Liver (tissue), 9 donors: Measurements from ENCODE around the gene MIPEP. TPM values are rescaled to one million over a fixed set of nuclear protein-coding genes. Genes with fewer than 3 reads are reported as not detected.

ENCODE experiments used
- DNase-seq: peaks from one replicate; pipeline ENCODE4 v3.0.0-alpha.2; 2017; ENCODE audit warnings: low spot score
- H3K27ac ChIP-seq, 2 donors: one replicate each; pipeline ENCODE4 v1.7.0; 2013; ENCODE audit warnings: inconsistent platforms in 2 of 2, low read length in 2 of 2, control low read depth in 1 of 2, low read depth in 1 of 2, mild to moderate bottlenecking in 1 of 2
- H3K27me3 ChIP-seq, 4 donors: one replicate each; pipeline versions ENCODE4 v1.6.1 to v1.7.0; 2013; ENCODE audit warnings: low read length in 3 of 4, inconsistent platforms in 1 of 4, mild to moderate bottlenecking in 1 of 4, moderate library complexity in 1 of 4; ENCODE audit not compliant: control insufficient read depth in 4 of 4, insufficient read depth in 4 of 4
- H3K36me3 ChIP-seq, 4 donors: one replicate each; pipeline versions ENCODE4 v1.6.1 to v1.7.0; 2013; ENCODE audit warnings: low read length in 3 of 4, mild to moderate bottlenecking in 3 of 4, low read depth in 1 of 4, moderate library complexity in 1 of 4; ENCODE audit not compliant: control insufficient read depth in 4 of 4, insufficient read depth in 3 of 4
- H3K4me1 ChIP-seq, 4 donors: one replicate each; pipeline versions ENCODE4 v1.6.1 to v1.7.0; 2013; ENCODE audit warnings: low read length in 3 of 4, mild to moderate bottlenecking in 3 of 4, moderate library complexity in 1 of 4; ENCODE audit not compliant: control insufficient read depth in 4 of 4, insufficient read depth in 4 of 4
- H3K4me3 ChIP-seq, 3 donors: one replicate each; pipeline versions ENCODE4 v1.6.1 to v1.7.0; 2013; ENCODE audit warnings: low read length in 3 of 3, control low read depth in 1 of 3, low read depth in 1 of 3, mild to moderate bottlenecking in 1 of 3
- H3K9ac ChIP-seq, 2 donors: one replicate each; pipeline ENCODE4 v1.7.0; 2013; ENCODE audit warnings: low read length in 2 of 2, mild to moderate bottlenecking in 2 of 2, moderate library complexity in 2 of 2, control low read depth in 1 of 2, low read depth in 1 of 2
- H3K9me3 ChIP-seq, 4 donors: one replicate each; pipeline versions ENCODE4 v1.6.1 to v1.7.0; 2013; ENCODE audit warnings: low read length in 3 of 4; ENCODE audit not compliant: control insufficient read depth in 4 of 4
- EGR1 ChIP-seq, 2 donors: IDR thresholded peaks; 2 replicates each; pipeline ENCODE4 v1.6.1; 2016 to 2018; ENCODE audit warnings: antibody characterized with exemption in 2 of 2, low read depth in 2 of 2
- FOXA1 ChIP-seq: IDR thresholded peaks from 2 replicates; pipeline ENCODE4 v1.6.1; 2016; ENCODE audit warnings: antibody characterized with exemption
- FOXA2 ChIP-seq: IDR thresholded peaks from 2 replicates; pipeline ENCODE4 v1.6.1; 2016; ENCODE audit warnings: antibody characterized with exemption
- GABPA ChIP-seq, 2 donors: IDR thresholded peaks in 1 of 2; conservative IDR thresholded peaks in 1 of 2; 2 replicates each; pipeline ENCODE4 v1.6.1; 2016; ENCODE audit warnings: antibody characterized with exemption in 2 of 2, mild to moderate bottlenecking in 1 of 2, moderate library complexity in 1 of 2
- HNF4A ChIP-seq, 2 donors: conservative IDR thresholded peaks; 2 replicates each; pipeline ENCODE4 v1.6.1; 2016; ENCODE audit warnings: antibody characterized with exemption in 2 of 2, mild to moderate bottlenecking in 2 of 2
- HNF4G ChIP-seq: IDR thresholded peaks from 2 replicates; pipeline ENCODE4 v1.6.1; 2016; ENCODE audit warnings: antibody characterized with exemption
- JUND ChIP-seq, 2 donors: IDR thresholded peaks; 2 replicates each; pipeline ENCODE4 v1.6.1; 2016; ENCODE audit warnings: antibody characterized with exemption in 2 of 2
- NR2F2 ChIP-seq: IDR thresholded peaks from 2 replicates; pipeline ENCODE4 v1.6.1; 2016; ENCODE audit warnings: antibody characterized with exemption
- RAD21 ChIP-seq, 2 donors: IDR thresholded peaks; 2 replicates each; pipeline ENCODE4 v1.6.1; 2016; ENCODE audit warnings: antibody characterized with exemption in 2 of 2, mild to moderate bottlenecking in 2 of 2
- RXRA ChIP-seq, 2 donors: IDR thresholded peaks; 2 replicates each; pipeline ENCODE4 v1.6.1; 2017 to 2018; ENCODE audit warnings: antibody characterized with exemption in 2 of 2, mild to moderate bottlenecking in 1 of 2
- SP1 ChIP-seq: IDR thresholded peaks from 2 replicates; pipeline ENCODE4 v1.6.1; 2018; ENCODE audit warnings: antibody characterized with exemption, mild to moderate bottlenecking
- TAF1 ChIP-seq: conservative IDR thresholded peaks from 2 replicates; pipeline ENCODE4 v1.6.1; 2016; ENCODE audit warnings: antibody characterized with exemption, mild to moderate bottlenecking
- YY1 ChIP-seq: IDR thresholded peaks from 2 replicates; pipeline ENCODE4 v1.6.1; 2016; ENCODE audit warnings: antibody characterized with exemption, mild to moderate bottlenecking
- whole genome bisulfite sequencing: extraction: QIAGEN DNeasy Blood & Tissue Kit; methylation state at CpG from one replicate; pipeline ENCODE4 v1.1.7; 2013; 5-methylcytosine and 5-hydroxymethylcytosine counted together
- polyA plus RNA-seq, 2 donors: library from polyadenylated mRNA; stranded (reverse) in 1 of 2; unstranded in 1 of 2; fragments of 200-250 nt in 1 of 2; fragments of >200 nt in 1 of 2; fragmentation: Nextera tagmentation in 1 of 2; extraction: Ambion mirVana in 1 of 2; gene quantifications; one replicate each; pipeline versions ENCODE4 v1.2.1 to v1.2.3, GENCODE V29; 2013 to 2015
- total RNA-seq, 2 donors: library from RNA; depleted of rRNA; stranded (reverse); fragments of >200 nt; gene quantifications; one replicate each; pipeline ENCODE4 v1.2.3, GENCODE V29; 2014
- TF ChIP-seq, protein P1 (sequence below): IDR thresholded peaks from 2 replicates; pipeline ENCODE4 v1.6.1; 2016; ENCODE audit warnings: antibody characterized with exemption, mild to moderate bottlenecking
- TF ChIP-seq, protein P2 (sequence below): fragments of 150-350 bp; IDR thresholded peaks from 2 replicates; pipeline ENCODE4 v1.5.1; 2017; ENCODE audit warnings: improper control_type of control experiment, low read depth, low read length; ENCODE audit not compliant: missing input control
- TF ChIP-seq, protein P3 (sequence below): IDR thresholded peaks from 2 replicates; pipeline ENCODE4 v1.6.1; 2016; ENCODE audit warnings: antibody characterized with exemption
- TF ChIP-seq, protein P4 (sequence below): IDR thresholded peaks from 2 replicates; pipeline ENCODE4 v1.6.1; 2016; ENCODE audit warnings: antibody characterized with exemption
- donor health status: healthy.
- donor health status: healthy.
- donor health status: healthy.
- donor health status: healthy.
- donor health status: healthy.

MIPEP gene
- total and polyA plus RNA-seq, 4 donors = 7.4 to 11.7 (median 10.2) TPM

DNA sequence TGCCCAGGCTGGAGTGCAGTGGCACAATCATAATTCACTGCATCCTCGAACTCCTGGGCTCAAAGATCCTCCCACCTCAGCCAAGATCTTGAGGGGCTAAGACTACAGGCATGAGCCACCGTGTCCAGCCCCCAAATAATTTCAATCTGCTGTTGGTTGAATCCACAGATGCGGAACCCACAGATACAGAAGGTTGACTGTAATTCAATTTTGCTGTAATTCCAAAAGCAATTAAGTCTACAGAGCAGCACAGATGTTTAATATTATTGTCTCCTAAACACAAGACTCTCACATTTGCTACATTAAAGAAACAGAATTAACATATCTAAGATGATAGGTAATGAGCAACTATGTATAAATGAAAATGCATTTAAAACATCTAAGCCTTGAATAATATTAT, 75.6 kb downstream of the MIPEP start:
- H3K9ac ChIP-seq = no peak overlapping the region
- TF ChIP-seq, protein P1, sequence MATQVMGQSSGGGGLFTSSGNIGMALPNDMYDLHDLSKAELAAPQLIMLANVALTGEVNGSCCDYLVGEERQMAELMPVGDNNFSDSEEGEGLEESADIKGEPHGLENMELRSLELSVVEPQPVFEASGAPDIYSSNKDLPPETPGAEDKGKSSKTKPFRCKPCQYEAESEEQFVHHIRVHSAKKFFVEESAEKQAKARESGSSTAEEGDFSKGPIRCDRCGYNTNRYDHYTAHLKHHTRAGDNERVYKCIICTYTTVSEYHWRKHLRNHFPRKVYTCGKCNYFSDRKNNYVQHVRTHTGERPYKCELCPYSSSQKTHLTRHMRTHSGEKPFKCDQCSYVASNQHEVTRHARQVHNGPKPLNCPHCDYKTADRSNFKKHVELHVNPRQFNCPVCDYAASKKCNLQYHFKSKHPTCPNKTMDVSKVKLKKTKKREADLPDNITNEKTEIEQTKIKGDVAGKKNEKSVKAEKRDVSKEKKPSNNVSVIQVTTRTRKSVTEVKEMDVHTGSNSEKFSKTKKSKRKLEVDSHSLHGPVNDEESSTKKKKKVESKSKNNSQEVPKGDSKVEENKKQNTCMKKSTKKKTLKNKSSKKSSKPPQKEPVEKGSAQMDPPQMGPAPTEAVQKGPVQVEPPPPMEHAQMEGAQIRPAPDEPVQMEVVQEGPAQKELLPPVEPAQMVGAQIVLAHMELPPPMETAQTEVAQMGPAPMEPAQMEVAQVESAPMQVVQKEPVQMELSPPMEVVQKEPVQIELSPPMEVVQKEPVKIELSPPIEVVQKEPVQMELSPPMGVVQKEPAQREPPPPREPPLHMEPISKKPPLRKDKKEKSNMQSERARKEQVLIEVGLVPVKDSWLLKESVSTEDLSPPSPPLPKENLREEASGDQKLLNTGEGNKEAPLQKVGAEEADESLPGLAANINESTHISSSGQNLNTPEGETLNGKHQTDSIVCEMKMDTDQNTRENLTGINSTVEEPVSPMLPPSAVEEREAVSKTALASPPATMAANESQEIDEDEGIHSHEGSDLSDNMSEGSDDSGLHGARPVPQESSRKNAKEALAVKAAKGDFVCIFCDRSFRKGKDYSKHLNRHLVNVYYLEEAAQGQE = no peak
- no peak for TF ChIP-seq RXRA (IDR thresholded peaks at IDR 0.05)
- TF ChIP-seq SP1 = no peak
- TF ChIP-seq HNF4A (conservative IDR thresholded peaks at IDR 0.05) = no peak
- TF ChIP-seq EGR1 (IDR thresholded peaks at IDR 0.05; ENCODE audit: low read depth in 2 of 2) = no peak
- TF ChIP-seq NR2F2 = no peak
- no peak for TF ChIP-seq TAF1
- no peak for TF ChIP-seq GABPA (IDR thresholded peaks at IDR 0.05 in 1 of 2, conservative IDR thresholded peaks at IDR 0.05 in 1 of 2)
- TF ChIP-seq, protein P2, sequence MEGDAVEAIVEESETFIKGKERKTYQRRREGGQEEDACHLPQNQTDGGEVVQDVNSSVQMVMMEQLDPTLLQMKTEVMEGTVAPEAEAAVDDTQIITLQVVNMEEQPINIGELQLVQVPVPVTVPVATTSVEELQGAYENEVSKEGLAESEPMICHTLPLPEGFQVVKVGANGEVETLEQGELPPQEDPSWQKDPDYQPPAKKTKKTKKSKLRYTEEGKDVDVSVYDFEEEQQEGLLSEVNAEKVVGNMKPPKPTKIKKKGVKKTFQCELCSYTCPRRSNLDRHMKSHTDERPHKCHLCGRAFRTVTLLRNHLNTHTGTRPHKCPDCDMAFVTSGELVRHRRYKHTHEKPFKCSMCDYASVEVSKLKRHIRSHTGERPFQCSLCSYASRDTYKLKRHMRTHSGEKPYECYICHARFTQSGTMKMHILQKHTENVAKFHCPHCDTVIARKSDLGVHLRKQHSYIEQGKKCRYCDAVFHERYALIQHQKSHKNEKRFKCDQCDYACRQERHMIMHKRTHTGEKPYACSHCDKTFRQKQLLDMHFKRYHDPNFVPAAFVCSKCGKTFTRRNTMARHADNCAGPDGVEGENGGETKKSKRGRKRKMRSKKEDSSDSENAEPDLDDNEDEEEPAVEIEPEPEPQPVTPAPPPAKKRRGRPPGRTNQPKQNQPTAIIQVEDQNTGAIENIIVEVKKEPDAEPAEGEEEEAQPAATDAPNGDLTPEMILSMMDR = no peak
- DNase-seq = no peak
- 96% methylated on average over 3 of the region's 3 CpGs for WGBS
- no peaks in the 10 kb centered on the region for H3K36me3 ChIP-seq
- no peak overlapping the region for H3K27ac ChIP-seq
- H3K9me3 ChIP-seq = no peaks in the 10 kb centered on the region
- no peaks in the 10 kb centered on the region for H3K4me1 ChIP-seq
- no peak overlapping the region for H3K4me3 ChIP-seq
- no peaks in the 10 kb centered on the region for H3K27me3 ChIP-seq

DNA sequence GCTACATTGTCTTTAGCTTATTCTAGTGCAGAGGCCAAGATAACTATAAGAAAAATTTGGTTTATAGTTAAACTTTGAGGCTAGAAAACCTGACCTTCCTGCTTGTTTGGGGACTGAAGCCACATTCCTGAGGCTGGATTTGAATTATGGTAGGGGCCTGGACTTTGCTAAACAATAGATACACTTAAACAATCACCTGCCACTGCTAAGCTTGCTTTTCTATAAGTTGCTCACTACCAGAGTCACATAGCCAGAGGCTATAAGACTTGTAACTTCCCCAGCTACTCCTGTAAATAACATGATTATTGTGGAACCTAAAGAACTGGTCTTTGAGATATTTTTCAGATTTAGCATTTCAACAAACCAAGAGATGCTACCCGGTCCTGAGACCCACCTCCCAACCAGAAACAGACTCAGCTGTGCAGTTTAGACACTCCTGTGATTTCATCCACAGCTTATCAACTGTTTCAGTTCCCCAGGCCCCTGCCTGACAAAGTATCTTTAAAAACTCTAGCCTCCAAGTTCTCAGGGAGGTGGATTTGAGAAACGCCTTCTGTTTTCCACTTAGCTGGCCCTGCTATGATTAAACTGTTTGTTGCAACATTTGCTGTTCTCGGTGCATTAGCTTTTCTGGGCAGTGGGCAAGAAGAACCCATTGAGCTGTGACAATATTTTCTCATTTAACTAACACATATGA, 77.7 kb downstream of the MIPEP start:
- Histone ChIP-seq H3K4me3 (no peak overlapping the region), H3K9me3 (no peaks in the 10 kb centered on the region), H3K9ac (no peak overlapping the region), H3K27me3 (no peaks in the 10 kb centered on the region), H3K27ac (no peak overlapping the region), H3K4me1 (no peaks in the 10 kb centered on the region), H3K36me3 (no peaks in the 10 kb centered on the region)
- no peak for DNase-seq
- TF ChIP-seq EGR1 (IDR thresholded peaks at IDR 0.05; ENCODE audit: low read depth in 2 of 2) = no peak
- no peak for TF ChIP-seq FOXA1
- TF ChIP-seq, protein P3, sequence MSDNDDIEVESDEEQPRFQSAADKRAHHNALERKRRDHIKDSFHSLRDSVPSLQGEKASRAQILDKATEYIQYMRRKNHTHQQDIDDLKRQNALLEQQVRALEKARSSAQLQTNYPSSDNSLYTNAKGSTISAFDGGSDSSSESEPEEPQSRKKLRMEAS = no peak
- TF ChIP-seq JUND (IDR thresholded peaks at IDR 0.05) = no peak
- no peak for TF ChIP-seq HNF4G
- no peak for TF ChIP-seq FOXA2
- TF ChIP-seq, protein P2 = no peak
- no peak for TF ChIP-seq YY1
- TF ChIP-seq, protein P4, sequence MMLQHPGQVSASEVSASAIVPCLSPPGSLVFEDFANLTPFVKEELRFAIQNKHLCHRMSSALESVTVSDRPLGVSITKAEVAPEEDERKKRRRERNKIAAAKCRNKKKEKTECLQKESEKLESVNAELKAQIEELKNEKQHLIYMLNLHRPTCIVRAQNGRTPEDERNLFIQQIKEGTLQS = no peak
- TF ChIP-seq TAF1 = no peak
- TF ChIP-seq HNF4A (conservative IDR thresholded peaks at IDR 0.05) = no peak
- no peak for TF ChIP-seq RAD21 (IDR thresholded peaks at IDR 0.05)
- TF ChIP-seq SP1 = no peak
- TF ChIP-seq NR2F2 = no peak
- TF ChIP-seq, protein P1 = no peak
- 83% methylated on average over 3 of the region's 3 CpGs for WGBS
